HG03575 (cell line): ENCODE results near the gene RIMS4.

Experiments used
- ATAC-seq: cut with Tn5 transposase; IDR thresholded peaks from one replicate; pipeline ENCODE4 v1.9.1; 2021; ENCODE audit not compliant: unreplicated experiment, insufficient number of reproducible peaks, low FRiP score; ENCODE audit errors: extremely low read depth

Gene RIMS4

DNA sequence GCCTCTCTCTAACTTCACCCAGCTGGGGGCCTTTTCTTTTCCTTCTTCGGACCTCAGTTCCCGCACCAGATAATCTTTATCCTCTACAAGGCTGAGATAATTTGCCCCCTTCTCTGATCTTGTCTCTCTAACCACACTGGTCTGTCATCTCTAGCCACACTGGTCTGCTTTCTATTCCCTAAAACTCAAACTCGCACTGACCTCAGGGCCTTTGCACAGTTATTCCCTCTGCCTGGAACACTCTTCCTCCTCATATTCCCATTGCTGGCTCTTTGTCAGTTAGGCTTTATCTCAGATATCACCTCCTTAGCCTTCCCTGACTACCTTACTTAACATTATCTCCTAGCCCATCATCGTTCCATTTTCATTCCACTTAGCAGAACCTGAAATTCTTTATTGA is 7.6 kb downstream of the RIMS4 start:
- no peak for ATAC-seq

DNA sequence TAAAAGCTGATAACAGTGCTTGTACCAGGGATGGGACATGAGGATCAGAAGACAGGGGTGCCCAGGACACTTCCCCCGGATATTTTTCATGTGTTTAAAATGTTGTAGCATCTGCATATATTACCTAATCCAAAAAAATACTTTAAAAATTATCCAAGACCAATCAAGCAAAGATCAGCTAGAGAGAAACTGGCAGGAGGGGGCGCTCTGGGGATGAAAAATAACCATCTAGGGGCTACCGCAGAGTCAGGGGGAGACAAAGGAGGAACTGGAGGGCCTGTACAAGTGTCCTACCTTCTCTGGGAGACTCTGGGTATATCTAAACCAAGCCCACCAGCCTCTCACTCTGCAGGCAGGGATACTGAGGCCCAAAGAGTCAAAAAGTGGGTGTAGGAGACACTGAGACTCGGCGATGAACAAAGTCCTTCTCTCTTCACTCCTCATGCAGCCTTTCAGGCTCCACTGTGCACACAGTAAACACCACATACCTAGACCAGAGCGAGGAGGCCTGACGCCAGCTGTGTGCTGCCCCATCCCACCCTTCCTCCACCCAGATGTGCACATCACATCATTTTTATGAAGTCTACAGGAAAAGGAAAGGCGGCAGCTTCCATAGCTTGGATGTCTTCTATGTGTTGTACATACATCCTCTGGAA is 9.8 kb downstream of the RIMS4 start:
- ATAC-seq = no peak

DNA sequence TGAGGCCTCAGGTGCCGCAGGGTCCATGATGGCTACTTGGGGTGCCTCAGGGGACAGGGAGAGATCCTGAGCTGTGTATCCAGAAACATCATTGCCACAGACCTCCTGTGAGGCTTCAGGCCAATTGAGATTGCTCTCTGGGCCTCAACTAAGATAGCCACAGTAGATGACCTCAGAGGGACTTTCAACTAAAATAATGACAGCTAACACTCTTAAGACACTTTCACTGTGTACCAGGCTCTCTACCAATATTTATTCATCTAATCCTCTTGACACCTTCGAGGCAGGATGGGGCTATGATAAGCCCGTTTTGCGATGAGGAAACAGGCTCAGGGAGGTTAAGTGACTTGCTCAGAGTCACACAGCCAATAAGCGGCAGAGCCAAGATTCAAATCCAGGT is 10.7 kb downstream of the RIMS4 start:
- no peak for ATAC-seq

DNA sequence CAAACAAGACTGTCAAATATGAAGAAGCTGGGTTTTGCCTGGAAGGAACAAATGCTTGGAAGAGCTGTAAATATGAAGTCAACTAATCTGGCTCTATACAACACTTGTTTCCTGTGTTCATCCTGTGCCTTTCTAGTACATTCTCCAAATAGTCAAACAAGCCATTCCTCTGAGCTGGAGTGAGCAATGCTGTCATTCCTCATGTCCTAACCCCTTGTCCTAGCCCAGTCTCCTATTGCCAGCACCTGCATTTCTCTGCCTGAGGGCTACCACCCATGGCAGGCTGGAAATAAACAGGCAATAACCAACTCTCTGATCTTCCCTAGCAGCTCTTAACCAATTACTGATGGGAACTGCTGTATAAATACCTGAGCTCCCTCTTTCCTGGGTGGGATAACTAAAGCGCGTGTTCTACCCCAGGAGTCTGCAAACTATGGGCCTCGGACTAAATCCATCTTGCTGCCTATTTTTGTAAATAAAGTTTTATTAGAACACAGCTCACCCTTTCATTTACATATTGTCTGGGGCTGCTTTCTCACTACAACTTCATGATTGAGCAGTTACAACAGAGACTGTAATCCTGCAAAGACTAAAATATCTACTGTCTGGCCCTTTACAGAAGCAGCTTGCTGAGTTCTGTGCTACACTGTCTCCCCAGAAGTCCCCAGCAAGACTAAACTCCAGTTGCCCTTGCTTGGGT is 13.4 kb downstream of the RIMS4 start:
- no peak for ATAC-seq

DNA sequence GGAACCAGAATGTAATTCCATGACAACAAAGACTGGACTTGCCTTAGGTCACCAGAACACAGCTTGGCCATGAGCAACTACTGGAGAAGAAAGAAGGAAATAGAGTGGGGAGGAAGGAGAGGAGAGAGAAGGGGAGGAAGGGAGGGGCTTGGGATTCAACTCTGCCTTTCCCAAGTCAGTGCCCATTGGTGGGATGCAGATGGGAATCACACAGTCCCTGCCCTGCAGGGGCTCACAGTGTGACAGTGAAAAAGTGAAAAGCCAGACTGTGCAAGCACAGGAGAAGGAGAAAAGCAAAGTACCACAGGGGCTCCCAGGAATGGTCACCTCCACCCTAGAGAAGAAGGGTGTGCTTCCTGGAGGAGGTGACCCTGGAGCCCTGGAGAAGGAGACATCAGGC is 14.0 kb downstream of the RIMS4 start:
- ATAC-seq = no peak

DNA sequence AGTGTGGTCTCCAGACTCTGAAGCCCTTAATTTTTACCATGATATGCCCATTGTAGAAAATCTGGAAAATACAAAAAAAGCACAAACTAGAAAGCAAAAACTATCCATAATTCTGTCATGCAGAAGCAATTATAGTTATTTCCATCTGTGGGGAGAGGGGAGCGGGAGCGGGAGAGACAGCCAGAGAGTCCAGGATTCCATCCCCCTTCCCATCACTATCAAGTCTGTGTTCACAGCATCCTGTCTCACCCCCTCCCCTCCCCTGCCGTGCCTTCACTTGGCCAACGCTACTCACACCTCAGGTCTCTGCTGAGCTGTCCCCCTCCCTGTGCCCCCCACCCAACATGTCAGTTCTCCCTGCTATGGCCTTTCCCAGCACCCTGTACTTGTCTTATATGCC is 14.5 kb downstream of the RIMS4 start:
- no peak for ATAC-seq

DNA sequence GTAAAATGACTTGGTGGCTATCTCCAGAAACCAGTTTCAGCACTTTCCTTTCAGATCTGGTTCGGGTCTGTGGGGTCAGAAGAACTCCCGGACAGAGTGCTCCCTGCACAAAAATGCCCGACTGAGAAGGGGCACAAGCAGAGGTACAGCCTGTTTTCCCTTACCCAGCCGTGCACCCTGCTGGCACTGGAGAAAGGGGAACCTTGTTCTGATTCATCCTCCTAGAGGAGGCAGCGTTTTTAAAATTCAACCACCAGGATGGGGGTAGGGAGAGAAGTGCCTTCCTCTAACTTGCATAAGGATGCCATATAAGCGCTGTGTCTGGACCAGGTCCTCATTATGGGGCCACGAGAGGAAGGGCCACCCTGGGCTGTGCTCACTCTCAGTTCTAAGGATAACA is 17.6 kb downstream of the RIMS4 start:
- no peak for ATAC-seq

DNA sequence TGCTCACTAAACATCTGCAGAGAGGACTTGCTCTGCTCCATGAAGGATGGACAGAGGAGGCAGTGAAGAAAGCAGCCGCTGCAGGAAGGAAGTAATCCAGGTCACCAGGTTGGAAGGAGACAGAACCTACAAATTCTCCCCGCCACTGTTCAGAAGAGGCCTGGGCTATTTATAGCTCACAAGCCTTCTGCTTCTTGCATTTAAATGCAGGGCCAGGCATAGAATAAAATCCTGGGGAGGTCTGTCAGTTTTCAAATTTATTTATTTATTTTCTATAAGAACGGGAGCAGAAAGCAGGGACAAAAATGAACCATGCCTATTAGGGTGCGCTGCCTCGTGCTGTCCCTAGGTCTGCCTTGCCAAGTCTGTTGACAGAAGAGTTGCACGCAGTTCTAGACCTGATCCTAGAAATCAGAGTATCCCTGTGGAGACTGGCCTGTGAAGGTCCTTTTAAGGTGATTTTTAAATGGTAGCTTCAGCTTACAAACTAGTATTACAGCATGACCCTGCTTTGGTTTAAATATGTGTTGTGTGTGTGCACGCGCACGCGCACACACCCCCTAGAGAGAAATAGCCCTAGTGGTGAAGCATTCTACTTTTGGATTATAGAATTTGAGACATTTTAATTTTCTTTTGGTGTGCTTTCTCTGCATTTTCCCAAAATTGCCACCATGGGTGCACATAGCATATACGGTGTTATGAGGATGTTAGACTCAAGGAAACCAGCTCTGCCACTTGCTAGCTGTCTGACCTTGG is 19.5 kb downstream of the RIMS4 start:
- ATAC-seq = no peak

DNA sequence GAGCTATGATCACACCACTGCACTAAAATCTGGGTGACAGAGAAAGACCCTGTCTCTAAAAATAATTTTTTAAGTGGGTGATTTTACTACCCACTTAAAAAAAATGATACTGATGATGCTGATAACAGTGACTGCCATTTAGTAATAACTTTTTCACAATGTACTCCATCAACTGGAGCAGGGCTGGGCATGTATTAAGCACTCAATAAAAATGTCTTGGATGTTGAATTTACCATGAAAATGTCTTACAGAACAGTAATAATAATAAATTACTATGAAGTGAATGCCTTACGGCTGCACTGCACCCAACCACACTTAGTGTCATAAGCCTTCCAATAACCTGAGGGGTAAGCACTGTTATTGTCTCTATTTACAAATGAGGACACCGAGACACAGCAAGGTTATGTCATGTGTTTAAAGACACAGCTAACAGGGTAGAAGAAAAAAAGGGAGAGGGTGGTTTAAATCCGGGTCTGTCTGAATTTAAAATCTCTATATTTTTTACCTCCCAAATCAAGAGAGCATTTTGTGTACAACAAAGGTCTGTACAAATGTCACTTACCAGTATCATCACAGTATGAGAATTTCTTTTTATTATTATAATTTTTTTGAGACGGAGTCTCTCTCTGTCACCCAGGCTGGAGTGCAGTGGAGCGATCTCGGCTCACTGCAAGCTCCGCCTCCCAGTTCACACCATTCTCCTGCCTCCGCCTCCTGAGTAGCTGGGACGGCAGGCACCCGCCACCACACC is 21.5 kb downstream of the RIMS4 start:
- no peak for ATAC-seq

DNA sequence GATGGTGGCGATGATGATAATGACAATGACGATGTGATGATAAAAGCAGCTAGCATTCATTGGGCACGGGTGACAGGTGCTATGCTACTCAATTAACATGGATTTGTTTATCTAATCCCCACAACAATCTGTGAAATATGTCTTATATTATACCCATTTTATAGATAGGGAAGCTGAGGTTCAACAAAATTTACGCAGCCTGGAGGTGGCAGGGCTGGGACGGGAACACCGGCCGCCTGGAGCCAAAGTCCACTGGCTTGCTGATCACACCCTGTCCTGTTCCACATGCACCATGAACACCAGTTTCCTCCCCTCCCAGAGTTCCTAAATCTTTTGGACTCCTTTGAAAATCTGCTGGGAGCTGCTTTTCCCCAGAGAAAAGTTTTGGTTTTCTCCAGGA is 23.0 kb downstream of the RIMS4 start:
- no peak for ATAC-seq

DNA sequence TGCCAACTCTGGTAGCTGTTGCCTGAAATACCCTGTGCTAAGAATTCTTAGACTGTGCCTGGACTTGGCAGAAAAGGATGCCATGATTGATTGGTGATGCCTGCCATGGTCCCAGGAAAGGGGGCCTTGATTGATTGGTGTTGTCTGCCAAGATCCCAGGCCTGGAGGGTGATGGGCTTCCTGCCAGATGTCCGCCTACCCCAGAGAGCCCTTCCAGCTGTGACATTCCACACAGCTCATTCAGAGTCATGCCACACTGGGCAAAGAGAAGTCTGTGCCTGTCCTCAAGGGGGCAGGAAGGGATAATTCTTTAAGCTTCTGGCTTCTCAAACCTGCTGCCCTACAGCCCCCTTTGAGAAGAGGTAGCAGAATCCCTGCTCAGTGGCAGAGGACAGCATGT is 24.6 kb downstream of the RIMS4 start:
- no peak for ATAC-seq

DNA sequence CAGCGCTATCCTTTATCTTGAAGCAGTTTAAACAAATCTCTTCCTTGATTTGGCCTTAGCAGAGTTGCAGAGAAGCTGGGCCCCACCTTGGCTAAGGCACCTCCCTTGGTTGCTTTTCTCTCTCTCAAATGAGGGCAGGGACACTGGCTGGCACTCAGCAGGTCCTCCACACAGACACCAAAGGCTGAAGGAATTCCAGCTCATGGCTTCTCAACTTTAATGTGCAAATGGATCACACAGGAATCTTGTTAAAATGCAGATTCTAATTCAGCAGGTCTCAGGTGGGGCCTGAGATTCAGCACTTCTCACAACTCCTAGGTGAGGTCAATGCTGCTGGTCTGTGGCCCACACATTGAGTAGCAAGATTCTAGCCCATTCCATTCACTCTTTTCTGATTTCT is 25.7 kb downstream of the RIMS4 start:
- no peak for ATAC-seq

DNA sequence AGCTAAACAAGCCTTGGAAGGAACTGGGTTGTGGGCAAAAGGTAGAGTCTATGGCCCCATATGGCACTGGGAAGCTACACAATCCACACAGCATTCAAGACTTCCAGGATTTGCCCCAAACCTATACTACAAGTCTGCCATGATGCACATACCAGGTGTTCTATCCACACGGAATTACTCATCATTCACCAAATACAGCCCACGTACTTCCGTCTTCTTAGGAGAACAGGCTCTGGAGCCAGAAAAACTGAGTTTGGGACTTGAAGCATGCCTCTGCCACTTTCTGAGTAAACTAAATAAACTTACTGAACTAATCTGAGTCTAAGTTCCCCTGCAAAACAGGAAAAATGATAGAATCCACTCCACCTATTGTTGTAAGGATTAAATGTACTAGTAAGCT is 28.6 kb downstream of the RIMS4 start:
- no peak for ATAC-seq

DNA sequence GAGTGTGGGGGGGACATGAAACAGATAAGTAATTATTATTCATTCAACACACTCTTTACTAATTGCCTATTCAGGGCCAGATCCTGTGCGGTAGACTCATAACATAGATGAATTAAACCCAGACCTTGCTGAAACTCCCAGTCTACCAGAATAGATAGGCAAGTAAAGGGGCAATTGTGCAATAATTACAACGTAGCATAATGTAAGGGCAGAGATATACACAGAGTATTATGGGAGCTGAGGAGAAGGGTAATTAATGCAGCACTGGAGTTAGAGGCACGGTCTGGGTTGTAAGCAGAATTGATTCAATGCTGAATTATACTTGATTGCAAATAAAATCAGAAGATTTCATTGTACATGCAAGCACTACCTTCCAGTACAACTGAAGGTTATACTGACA is 29.2 kb downstream of the RIMS4 start:
- ATAC-seq = no peak

DNA sequence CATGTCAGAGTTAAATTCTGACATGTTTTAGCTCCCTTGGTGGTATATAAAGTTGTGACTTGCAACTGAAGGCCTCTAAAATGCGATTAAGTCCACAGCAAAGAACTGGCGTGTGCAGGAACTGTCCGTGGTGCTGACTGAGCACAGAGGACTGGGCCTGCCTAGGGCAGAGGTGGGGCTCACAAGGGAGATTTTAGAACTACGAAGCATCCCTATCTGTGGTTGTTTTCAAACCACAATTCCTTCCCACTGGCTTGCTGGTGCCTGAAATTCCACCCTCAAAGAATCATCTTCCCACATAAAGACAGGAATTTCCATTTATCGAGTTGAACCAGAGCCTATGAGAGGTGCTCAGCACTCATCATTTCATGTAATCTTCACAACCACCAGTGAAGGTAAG is 30.1 kb downstream of the RIMS4 start:
- ATAC-seq = no peak

DNA sequence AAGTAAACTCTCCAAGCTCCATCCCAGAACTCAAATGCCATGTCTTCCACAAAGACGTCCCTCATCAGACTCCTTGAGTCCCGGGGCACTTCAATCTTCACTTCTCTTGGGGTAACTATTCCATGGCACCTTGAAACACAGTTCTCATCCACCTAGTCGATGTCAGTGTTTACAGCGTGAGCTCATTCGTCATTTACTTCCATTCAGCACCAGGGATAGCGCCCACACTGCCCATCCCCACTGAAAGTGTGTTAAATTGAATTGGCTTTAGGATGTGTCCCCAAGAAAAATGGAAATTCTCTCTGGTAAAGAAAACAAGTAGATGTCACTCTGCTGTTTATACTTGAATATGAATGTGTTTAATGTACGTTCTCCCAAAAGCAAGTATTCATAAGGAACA is 33.4 kb downstream of the RIMS4 start:
- no peak for ATAC-seq

DNA sequence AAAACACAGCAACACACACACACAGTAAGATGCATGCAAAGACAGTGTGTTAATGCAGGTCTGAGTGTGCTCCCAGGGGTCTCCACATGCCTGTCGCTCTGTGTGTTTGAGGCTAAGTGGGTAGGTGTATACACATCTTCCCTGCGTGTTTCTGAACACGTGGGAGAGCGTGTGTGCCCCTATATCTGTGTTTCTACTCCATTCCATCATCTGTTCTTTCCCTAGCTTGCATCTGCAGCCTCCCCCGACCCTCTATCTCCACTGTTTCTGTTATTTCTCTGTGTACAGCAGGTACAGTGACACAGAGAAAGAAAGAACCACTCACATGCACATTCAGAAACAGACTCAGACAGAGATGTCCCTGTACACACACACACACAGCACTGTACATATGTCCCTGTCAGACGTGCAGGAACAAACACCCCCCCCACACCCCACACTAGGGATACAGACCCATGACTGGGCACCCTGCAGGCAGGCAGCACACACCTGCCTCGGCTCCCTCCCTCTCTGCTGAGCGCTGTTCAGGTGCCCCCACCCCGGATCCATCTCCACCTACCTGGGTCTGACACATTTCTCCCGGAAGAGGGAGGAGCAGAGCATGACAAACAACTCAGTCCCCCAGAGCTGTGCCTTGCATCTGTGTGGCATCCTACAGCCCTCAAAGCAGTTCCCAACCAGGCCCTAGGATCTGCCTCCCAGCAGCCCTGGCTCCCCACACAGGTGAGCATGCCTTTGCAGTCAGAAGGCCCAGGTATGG is 37.1 kb downstream of the RIMS4 start:
- ATAC-seq = no peak

DNA sequence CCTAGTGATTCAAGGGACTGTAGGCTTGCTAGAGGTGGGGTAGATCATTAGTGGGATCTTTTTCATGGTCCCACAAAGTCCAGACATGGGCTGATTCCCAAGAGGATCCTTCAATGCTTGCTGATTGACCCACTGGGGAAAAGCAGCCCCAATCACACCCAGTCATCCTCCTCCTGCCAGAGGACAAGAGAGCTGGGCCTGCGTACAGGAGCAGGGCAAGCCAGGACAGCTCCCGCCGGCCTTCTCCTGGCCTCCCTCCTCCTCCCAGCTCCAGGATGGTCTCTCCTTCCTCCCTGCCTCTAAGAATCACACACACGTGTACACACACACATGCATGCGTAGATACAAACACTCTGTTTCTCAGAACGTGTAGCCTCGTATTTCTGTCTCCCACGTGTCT is 37.7 kb downstream of the RIMS4 start:
- ATAC-seq = no peak

DNA sequence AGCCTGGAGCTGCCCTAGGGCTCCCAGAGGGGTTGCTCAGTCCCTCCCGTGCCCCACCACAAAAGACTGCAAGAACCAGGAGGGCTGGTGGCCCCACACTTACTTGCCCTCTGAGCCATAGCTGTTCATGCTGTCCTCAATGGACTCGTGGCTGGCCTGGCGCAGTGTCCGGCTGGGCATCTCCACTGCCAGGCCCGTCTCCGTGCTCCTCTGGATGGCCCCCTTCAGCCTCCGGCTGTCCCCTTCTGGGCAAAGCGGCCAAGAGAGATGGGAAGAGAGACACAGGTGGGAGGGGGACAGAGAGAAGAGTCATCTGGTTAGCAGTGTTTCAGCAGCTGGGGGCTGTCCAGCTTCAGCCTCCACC is 39.2 kb downstream of the RIMS4 start:
- no peak for ATAC-seq
